Measurements from ENCODE around the gene RGS13.

- TF ChIP-seq CTCF (IDR thresholded peaks at IDR 0.05) = no peak
- no peak for TF ChIP-seq ZFX (IDR thresholded peaks at IDR 0.05; ENCODE audit: borderline replicate concordance)
These were observed 27.3 kb upstream of the RGS13 start for GRCh38 chr1:192608671-192609070.

Data from 22Rv1 (cell line).